NOMO-1 (cell line): ENCODE measurements around the gene ATP5PF.
"Not testable (repeated sequence)": the region's sequence is repeated elsewhere in the genome, so short reads cannot be mapped to it uniquely, and the experiment has no call there.

Source experiments
- DNase-seq, 2 experiments: peaks; one replicate each; lab custom pipeline; 2025; ENCODE audit not compliant: unreplicated experiment in 2 of 2; lab: John Stamatoyannopoulos, UW

The ATP5PF gene, protein sequence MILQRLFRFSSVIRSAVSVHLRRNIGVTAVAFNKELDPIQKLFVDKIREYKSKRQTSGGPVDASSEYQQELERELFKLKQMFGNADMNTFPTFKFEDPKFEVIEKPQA

DNA sequence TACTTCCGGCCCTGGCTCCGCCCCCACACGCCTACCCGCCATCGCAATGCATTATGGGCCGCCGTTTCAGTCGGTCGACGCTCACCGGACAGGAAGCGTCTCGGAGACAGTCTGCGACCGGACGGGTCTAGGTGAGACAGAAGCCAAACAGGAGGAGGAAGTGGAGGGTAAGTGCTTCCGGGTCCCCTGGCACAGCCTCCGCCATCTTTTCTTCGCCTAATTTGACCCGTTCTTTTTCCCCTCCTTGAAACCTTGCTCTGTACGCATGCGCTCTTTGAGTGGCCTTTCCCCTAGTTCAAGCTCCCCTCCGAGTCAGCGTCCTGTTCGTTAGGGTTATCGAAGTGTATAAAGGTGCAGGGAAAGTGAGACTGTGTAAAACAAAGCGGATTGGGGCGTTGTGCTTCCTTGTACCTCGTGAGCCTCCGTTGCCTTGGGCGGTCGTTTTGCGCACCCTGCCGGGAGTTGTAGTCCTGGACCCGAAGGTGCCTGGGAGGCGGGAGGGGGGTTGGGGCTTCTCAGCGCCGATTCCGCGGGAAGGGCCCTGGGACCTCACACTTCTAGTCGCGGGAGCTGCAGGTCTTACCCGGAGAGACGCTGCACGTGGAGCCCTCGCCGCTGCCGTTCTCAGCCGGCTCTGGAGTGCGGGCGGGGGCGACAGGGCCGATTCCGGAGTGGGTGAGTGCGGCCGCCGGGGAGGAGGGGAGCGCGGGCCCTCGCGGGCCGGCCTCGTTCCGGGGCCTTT, at the start of gene ATP5PF, which contains the start of gene GABPA:
Gene ATP5PF, minus strand, starts transcription at position 1 of the 742 bp plus-strand sequence. CDS start 5,110 bp downstream, outside the sequence.
Gene GABPA, plus strand, starts transcription at position 69 of the 742 bp plus-strand sequence. CDS start 6,627 bp downstream, outside the sequence.
- peak; percentile 94 to 96 for DNase-seq

DNA sequence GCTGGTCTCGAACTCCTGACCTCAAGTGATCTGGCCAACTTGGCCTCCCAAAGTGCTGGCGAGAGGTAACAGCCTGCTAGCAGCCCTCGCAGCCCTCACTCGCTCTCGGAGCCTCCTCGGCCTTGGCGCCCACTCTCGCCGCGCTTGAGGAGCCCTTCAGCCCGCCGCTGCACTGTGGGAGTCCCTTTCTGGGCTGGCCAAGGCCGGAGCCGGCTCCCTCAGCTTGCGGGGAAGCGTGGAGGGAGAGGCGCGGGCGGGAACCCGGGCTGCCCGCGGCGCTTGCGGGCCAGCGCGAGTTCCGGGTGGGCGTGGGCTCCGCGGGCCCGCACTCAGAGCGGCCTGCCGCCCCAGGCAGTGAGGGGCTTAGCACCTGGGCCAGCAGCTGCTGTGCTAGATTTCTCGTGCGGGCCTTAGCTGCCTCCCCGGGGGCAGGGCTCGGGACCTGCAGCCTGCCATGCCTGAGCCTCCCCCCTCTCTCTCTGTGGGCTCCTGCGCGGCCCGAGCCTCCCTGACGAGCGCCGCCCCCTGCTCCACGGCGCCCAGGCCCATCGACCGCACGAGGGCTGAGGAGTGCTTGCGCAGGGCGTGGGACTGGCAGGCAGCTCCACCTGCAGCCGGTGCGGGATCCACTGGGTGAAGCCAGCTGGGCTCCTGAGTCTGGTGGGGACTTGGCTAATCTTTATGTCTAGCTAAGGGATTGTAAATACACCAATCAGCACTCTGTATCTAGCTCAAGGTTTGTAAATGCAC, 43.6 kb upstream of the ATP5PF start:
- DNase-seq: not testable (repeated sequence)

DNA sequence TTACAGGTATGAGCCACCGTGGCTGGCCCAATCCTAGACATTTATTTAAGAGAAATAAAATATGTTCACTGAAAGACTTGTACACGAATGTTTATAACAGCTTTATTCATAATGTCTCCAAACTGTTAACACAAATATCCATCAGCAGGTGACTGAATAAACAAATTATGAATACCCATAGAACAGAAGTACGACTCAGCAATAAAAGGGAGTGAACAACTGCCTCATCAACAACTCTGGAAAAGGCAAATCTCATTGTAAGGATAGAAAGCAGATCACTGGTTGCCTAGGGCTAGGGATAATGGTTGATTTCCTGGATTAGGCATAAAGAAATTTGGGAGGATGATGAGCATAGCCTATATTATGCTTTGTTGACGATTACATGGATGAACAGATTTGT, 41.7 kb upstream of the ATP5PF start:
- no peak for DNase-seq

DNA sequence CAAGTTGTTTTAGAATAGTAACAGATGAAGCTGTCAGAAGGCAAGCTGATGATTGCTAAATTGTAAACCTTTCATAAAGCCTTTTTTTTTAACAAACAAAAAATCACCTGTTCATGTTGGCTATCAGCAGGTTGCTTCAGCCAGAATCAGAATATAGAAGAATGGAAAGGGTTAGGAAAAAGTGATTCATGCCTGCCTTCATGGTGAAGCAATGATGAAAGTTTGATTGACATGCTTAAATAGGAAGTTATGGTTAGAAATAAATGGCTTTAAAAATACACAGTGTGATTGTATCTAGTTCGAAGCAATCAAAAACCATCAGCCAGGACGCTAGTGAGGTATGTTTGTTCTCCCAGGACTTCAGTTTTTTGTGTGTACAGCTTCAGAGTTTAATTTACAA, 38.0 kb upstream of the ATP5PF start:
- DNase-seq: peak; percentile 10 to 82

DNA sequence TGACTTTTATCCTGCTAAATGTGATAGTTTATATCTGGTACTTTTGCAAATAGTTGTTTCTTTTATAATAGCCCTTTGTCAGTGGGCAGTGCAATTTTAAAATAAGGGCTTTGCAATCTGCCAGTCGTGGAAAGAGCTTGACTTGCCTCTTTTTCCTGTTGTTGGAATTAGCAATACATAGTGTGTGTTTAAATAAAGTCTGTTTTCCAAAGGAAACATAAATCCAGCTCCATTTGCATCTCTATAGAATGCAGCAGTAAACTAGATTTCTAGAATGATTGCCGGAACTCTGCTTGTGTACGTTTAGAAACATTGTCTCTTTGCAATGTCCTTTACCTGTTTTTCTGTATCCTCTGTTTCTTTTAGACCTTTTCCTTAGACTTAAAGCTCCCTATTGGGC, 33.2 kb upstream of the ATP5PF start:
- DNase-seq: no peak

DNA sequence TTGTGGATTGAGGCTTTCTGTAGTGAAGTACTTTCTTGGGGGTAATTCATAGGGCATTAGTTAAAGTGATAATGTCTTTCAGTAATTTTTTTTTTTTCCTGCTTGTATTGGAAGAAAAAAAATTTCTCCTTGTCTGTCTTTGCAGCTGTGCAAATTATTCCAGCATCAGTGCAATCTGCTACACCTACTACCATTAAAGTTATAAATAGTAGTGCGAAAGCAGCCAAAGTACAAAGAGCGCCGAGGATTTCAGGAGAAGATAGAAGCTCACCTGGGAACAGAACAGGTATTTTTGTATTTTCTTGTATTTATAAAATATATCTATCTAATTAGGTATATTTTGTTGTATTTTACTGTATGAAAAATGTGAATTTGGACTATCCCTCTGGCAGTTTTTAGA, 29.4 kb upstream of the ATP5PF start:
- no peak for DNase-seq

DNA sequence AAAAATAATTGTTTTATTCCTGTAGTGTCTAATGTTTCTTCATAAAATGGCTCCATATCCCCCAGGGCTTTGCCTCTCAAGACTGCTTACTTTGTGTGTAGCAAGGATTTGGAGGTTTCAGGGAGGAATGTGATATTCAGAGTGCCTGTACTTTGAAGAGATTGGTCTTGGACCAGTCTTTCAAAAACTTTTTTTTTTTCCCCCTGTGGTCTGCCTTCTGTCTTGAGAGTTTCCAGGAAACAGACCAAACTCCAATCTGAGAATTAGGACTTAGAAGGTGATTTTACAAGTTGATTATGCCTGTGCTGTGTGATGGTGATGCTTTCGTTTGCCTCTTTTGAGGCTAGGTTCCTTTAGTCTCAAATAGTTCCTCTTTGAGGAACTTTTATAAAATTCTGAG, 26.0 kb upstream of the ATP5PF start:
- no peak for DNase-seq

DNA sequence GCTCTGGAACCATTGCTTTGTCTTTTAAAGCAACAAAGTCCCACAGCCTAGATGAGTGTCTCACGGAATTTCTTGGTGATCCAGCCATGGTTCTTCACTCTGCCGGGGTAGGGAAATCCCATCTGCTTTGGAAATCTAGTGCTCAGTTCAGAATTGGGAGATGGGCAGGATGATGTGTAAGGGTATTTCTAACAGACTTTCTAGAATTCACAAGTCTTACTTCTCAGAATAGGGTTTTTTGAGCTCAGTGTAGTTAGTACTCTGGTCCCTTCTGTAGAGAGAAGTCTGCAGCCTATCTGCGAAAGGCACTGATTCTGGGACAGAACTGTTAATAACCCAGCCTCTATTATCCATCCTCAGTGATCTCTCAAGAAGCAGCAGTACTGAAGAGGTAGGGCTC, 25.4 kb upstream of the ATP5PF start:
- no peak for DNase-seq

DNA sequence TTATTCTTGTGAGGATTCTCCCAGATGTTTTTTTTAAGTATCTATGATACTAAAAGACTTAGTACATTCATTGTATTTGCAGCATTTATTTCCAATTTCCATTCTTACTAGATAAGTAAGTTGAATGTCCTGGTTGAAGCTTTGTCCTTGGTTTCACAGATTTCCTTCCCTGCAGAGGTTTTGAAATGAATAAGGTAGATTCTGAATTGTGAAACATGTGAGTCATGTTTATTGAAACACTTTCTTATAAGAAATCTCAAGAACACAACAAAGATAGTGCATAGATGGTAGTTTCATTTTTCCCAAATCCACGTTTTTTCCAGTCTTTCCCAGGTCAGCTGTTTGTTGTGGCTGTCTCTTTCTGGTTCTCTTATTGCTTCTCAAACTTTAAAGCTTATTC, 24.9 kb upstream of the ATP5PF start:
- no peak for DNase-seq

DNA sequence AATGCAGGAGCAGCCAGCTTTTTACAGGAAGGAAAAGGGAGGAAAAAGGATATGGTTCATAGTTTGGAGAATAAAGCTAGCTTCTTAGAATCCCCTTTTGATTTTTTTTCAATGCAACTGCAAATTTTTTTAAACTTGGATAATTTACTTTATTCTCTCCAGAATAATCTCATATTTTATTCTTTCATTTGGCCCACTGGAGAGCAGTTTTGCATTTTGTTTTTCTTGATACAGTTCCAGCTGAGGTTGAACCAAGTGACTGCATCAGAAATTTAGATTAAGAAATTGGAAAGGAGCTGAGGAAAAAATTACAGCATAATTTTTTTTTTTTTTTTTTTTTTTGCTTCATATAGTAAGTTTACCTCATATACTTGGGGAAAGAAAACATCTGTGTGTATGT, 22.8 kb upstream of the ATP5PF start:
- no peak for DNase-seq

DNA sequence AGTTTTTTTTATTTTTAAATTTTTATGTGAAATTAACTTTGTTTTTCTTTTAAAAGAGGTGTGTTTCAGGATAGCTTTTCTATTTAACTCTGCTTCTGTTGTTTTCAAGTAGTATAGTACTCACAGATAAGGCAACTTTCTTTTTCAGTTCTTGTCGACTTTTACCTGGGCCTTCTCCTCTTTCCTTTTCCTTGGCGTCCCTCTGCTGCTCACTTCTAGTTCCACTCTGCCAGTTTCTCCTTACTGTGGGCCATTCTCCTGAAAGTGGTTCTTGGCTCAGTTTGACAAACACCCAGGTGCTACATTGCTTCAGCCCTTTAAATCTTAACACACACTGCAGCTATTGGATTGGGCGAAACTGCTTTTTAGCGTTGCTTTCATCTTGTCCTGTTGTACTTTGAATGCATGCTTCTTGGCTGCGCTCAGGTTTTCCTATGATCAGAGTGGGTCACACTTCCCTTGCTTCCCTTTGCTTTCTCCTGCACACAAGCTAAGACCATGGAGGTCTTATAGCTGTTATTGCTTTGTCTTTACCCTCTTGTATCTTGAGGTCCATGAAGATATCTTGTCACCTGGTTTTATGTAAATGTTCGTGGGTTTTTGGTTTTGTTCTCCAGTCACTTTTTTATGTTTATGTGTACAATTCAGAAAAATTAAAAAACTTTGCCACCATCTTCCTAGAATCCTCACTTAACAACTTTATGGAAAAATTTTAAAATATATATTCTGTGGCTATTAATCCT, 21.7 kb upstream of the ATP5PF start:
- no peak for DNase-seq

DNA sequence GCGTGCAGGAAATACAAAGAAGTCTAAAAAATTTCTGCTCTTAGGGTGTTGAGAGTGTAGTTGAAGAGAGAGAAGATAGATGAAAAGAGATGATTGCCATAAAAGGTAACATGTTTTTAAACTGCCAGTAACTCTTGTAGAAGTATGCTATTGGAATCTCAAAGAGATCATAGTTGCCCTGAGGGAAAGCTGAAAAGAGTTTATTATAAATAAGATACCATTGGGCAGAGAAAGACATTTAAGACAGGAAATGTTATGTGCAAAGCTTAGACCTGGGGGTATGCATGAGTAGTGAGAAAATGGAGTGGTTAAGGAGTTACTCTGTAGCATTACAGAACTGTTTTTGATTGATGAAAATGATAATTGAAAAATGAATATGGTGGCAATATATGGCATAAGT, 17.7 kb upstream of the ATP5PF start:
- DNase-seq: no peak

DNA sequence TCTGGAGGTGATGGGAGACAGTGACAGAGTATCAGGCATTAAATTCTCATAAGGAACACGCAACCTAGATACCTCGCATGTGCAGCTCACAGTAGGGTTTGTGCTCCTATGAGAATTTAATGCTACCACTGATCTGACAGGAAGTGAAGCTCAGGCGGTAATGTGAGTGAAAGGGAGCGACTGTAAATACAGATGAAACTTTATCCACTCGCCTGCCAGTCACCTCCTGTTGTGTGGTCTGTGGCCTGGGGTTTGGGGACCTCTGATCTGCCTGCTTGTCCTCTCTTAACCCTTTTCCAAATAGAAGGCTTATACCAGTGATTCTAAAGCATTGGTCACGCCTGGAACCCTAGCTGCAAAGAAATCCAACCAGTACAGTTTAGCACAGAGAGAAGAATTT, 15.4 kb upstream of the ATP5PF start:
- no peak for DNase-seq

DNA sequence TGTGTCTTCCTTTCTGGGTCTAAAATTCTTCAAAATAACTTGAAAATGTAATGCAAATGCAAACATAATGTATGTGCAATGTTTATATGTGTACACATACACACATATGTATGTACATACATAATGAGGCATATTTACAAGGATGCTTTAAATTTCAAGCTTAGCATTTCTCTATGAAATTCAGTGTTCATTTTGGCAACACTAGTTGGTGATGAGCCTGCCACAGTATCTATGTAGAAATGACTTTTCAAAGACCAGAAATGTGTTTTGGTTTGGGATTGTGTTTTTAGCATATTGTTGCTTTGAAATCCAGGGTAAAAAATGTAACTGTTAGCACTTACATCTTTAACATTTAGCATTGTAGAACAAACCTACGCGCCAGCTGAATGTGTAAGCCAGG, 10.2 kb upstream of the ATP5PF start:
- no peak for DNase-seq

DNA sequence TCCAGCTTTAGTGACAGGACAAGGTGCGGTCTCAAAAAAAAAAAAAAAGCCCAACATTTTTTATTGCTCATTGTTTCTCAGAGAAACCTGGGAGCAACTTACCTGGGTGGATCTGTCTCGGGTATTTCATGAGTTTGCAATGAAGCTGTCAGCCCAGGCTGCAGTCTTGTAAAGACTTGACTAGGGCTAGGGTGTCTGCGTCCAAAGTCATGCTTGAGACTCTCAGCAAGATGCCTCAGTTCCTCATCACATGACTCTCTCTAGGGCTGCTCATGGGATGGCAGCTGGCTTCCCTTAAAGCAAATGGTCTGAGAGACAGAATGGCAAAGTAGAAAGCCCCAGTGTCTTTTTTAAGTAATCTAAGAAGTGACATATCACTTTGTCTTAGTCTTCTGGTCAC, 8.2 kb upstream of the ATP5PF start:
- no peak for DNase-seq

DNA sequence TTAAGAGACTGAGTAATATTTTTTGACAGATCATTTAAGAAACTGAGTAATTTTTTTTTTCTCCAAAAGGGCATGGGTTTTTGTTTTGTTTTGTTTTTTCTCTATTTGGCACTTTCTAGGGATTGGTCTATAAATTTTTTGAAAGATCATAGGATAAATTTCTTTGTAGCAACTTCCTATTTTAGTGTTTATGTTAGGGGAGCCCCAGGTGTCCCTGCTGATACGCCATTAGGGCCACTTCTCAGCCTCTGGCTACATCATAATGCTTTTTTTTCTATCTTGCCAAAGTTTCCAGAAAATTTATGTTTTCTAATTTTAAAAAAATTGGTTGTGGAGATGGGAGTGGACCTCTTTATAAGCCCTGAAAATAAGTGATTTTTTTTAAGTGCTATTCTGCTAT, 2.7 kb upstream of the ATP5PF start:
- DNase-seq: no peak

DNA sequence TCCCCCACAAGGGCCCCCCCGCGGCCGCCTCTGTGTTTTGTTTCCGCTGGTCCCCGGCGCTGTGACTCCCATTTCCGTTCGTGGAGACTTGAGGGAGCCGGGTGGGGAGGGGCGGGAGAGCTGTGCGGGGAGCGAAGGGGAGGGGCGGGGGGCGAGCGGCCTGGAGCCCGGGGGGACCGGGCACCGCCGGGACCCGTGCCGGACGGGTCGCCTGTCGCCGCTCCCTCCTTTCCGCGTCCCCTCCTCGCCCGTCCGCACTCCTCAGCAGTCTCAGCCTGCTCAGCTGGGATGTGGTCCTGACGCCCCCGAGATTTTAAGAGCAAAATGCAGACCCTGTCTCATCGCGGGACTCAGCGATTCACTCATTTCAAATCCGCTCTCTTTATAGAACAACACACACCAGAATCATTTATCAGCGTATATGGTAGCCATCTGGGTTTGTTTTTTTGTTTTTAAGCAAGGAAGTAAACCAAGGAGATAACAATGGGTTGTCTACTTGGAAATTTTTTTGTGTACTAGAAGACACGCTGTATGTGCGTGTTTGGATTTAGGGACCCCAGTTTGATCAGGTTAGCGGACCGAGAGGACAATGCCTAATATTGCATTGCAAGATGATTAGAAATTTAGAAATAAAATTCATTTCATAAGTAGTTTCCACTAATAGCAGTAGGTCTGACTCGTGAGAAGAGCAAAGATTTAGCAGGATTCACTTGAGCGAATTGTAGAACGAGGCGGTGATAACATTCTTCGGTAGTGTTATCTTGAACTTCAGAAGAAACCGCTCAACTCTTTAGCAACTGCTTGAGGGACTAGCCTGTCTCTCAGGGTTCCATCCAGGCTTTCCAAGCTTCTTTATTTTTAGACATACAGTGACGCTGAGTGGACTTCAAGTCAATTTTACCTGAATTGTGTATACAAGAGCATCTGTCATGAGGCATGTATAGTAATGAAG, 1.2 kb upstream of the ATP5PF start:
- DNase-seq: peak; percentile 29 to 53

DNA sequence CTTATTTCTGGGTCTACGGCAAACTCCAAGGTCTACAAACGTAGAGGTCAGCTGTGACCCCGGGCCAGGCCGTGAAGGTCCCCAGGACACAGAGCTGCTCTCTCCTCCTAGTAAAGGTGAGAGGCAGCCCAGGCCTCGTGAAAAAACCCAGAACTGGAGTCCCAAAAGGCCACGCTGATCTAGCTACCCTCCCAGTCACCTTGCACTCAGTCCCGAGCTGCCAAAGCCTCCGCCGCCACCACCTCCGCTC, 125 bp downstream of the ATP5PF start:
- no peak for DNase-seq

DNA sequence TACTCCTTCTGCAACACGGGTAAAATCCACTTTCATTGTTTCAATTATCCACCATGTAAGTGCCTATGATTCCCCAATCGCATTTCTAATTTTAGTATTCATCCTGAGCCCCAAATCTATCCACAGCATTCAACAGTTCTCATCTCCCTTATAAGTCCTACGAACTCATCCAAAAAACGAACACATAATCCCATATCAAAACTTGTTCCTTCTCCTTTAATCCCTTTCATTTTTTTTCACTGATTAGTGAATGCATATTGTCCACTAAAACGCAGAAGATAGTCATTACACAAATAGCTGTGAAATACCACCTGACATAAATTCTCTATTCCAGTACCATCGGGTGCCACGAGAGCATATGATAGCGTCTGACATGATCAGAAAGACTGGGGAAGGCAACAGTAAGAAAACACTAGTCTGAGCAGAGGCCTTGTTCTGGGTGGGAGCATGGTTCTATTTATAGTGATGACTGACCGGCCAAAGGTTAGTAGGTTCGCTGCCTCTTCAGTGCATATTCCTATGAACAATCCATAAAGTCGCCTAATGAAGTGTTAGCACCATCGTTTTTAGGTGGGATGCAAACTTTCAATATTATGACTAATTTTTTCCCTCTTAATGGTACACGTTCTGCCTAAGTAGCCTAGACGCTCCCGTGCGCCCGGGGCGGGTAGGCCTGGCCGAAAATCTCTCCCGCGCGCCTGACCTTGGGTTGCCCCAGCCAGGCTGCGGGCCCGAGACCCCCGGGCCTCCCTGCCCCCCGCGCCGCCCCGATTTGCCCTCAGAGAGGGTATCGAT, 648 bp downstream of the ATP5PF start:
- DNase-seq: peak; percentile 21 to 34
